DLD1 (cell line): ENCODE results near the gene PNCK.
"Not testable (repeated sequence)": the region's sequence is repeated elsewhere in the genome, so short reads cannot be mapped to it uniquely, and the experiment has no call there.

Source experiments
- in situ Hi-C: cut with HindIII; loops from 2 replicates; pipeline ENCODE4 v1.10.0; 2017; ENCODE audit warnings: low sequenced_read_pairs

Gene PNCK

DNA sequence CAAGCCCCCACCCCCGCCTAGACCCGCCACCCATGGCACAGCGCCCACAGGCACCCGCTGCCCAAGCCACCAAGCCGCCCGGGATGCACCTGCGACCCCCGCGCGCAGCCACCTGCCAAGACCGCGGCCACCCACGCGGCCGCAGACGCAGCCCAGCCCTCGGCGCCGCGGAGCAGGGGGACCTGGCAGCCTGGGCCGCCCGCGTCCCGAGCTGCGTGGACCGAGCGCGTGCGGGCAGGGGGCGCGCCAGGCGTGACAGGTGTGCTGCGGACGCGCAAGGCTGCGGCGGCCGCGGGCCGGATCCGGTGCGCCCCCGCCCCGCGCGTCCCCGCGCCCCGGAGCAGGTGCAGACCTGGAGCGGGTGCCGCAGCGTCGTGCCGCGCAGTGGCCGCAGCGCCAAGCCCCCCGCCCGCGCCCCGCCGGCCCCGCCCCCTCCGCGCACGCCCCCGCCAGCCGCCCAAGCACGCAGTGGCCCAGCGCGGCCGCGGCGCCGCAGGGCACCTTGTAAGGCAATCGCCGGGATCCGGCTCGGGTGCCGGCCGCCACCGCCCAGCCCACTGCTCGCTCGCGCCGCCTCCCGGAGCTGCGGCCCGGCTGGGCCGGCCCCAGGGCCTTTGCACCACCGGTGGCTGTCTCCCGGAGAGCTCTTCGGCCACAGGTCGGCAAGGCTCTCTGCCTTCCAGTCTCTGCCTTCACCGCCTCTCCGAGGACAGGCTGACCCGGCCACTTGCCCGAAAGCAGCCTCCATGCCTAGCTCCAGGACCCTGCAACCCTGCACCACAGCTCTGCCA, at the start of gene PNCK:
PNCK (minus strand) TSS at position 386 of the 791 bp plus-strand sequence. CDS start 737 bp downstream, outside the sequence.
- in situ Hi-C loops = no loop called here

DNA sequence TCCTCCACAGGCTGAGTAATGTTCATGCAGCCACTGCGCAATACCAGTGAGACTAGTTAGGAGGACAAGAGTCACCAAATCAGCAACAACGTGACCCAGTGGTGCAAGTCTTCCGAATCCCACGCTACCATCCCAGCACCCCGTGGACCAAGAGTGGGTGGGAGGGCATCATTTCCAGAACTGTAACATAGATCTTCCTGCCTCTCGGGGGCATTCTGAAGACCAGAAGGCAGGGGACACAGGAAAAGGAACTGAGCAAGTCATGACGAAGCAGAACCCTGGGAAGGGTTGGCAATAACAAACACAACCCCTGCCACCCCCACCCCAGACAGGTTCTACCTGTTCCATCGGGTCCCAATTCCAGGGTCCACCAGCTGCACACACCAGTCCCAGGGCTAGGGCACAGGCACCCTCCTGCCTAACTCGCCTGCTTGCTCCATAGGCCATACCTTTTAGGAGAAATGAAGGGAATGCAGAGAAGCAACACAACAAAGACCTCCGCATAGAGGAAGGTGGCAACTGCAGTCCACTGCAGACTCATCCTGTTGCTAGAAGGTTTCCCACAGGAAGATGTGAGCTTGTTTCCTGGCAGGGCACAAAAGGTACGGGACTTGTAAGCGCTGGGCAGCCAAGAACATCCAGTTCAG, 49.2 kb upstream of the PNCK start:
- in situ Hi-C loops = no loop called here

DNA sequence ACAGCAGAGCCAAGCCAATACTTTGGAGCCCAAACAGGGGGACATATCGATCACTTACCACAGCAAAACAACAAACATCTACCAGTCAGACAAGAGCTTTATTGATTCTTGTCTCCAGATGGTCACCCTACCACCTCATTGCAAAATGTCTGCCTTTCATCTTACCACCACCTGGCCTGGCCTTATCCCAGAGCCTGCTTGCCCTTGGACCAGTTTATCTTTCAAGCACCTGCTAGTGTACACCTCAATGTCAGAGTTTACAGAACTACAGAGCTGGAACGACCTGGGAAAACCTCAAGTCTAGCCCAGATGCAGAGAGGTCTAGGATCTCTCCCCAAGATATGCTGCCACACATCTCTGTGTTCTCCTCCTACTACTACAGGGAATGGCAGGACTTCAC, 46.1 kb upstream of the PNCK start:
- in situ Hi-C loops = no loop called here

DNA sequence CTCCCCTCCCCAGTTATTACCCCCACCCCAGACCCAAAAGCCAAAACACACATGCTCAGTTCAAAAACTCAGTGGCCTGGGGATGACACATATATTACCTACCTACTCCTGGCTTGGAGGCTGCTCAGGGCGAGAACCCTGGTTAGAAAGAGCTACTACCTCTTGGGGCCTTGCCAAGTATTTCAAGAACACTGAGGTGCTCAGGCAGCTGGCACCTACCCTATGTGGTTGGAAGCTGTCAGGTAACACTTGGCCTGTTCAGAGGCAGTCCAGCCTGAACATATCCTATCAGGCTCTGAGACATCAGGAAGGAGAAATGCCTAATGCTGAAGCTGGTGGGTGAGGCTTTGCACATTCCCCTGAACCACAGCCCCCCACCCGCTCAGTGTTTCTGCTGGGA, 45.6 kb upstream of the PNCK start:
- in situ Hi-C loops = no loop called here

DNA sequence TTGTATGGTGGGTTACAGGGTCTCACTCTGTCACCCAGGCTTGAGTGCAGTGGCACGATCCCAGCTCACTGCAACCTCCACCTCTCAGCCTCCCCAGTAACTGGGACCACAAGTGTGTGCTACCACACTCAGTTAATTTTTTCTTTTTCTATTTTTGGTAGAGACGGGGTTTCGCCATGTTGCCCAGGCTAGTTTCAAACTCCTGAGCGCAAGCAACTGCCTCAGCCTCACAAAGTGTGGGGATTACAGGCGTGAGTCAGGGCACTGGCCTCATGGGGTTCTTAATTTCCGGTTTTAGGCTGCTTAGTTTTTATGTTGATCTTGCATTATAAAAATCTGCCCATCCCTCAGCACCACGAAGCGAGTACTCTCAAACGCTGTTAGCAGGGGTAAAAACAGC, 43.8 kb upstream of the PNCK start:
- in situ Hi-C loops = no loop called here

DNA sequence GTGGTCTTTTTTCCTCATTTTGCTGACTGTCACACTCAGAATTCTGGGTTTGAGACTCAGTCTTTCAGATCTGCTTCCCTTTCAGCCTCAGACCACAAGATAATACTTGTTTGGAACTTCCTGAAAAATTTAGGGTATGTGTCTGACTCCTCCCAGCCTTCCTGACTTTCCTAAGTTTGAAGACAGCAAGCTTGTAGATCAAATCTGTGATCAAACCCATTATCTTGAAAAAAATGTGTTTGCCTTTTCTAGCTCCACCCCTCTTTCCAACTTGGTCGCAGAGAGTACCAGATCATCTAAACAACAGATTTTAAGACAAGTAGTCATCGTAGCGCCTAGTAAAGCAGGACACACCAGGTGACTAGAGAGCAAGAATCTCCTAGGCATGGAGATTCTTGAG, 40.6 kb upstream of the PNCK start:
- in situ Hi-C loops = no loop called here

DNA sequence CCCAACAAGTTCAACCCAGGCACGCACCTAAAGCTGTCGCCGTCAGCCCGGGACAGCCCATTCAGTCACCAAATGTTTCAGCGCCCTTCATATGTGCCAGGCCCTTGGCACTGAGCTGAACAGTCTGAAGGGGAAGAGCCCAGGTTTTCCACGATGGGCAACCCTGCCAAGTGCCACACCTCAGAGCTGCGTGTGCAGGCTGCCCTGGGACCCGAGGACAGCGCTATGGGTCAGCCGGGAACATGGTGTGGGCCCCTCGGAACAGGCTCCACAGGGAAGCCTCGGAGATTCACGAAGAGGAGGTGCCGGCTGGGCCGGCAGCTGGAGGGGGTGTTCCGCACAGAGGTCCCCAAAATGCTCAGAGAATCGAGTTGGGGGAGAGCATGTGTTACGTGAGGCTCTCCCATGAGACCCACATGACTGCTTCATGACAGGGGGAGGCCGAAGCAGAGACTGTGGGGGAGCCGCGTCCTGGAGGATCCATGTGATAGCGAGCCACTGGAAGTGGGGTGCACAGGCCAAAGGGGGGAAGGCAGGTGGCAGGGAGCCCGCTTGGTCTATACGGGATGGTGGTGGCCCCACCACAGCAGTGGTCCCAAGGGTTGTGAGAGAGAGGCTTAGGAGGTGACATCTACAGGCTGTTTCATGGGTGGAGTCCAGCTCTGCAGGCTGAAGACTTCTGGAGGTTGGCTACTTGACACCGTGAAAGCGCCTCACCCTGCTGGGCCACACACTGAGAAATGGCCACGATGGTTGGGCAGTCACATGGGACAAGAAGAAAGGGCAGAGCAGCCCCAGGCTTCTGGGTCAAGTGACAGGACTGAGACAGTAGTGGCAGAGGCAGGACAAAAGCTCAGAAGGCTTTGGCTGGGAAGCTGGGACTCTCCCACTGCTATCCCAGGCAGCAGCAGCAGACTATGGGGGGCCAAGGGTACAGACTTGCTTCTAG, 36.4 kb upstream of the PNCK start:
- in situ Hi-C loops = no loop called here

DNA sequence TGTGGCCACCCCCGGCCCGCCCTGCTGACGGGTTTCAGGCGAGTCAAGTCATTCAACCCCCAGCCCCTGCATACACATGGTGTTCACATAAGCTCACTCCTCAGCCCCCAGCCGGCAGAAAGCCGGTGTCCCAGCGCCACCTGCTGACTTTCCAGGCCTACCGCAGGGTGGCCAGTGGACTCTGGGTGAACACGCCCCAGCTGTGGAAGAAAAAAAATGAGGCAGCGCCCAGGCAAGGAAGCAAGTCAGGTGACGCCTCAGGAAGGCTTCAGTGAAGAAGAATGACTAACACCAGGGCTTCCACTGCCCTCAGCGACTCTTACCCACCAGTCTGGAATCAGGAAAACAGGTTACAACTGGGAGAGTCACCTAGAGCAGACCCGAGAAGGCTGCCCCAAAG, 34.8 kb upstream of the PNCK start:
- in situ Hi-C loops = no loop called here

DNA sequence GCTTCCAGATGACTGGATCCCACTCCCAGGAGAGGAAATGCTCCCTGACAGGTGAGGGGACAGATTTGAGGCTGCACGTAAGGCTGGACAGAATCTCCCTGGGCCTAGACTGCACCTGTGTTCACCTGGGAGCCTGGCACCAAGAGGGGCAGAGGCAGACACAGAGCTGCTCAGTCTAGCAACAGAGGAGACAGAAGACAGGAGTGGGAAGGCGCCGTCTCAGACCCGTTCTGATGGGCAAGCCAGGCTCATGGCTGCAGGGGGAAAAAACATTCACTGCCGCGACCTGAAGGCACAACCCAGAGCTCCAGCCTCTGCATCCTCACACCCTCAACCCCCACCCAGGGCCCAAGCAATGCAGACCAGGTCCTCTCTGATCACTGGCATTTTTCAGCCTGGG, 33.8 kb upstream of the PNCK start:
- in situ Hi-C loops = no loop called here

DNA sequence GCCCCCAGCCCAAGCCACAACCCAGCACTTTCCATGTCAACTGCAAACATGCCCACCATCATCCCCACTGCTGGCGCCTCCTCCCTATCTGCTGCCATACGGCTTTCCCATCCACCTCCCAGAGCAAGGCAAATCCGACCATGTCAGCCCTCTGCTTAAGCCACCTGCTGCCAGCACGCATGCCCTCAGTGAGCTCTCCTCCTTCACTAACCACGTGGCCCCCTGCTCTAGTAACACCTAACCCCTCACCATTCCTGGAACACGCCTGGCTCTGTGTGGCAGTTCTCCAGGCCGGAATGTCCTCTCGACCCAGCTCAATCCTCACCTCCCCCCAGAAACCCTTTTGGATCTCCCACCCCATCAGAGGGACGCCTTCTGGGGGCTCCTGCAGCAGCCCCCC, 33.2 kb upstream of the PNCK start:
- in situ Hi-C loops = no loop called here

DNA sequence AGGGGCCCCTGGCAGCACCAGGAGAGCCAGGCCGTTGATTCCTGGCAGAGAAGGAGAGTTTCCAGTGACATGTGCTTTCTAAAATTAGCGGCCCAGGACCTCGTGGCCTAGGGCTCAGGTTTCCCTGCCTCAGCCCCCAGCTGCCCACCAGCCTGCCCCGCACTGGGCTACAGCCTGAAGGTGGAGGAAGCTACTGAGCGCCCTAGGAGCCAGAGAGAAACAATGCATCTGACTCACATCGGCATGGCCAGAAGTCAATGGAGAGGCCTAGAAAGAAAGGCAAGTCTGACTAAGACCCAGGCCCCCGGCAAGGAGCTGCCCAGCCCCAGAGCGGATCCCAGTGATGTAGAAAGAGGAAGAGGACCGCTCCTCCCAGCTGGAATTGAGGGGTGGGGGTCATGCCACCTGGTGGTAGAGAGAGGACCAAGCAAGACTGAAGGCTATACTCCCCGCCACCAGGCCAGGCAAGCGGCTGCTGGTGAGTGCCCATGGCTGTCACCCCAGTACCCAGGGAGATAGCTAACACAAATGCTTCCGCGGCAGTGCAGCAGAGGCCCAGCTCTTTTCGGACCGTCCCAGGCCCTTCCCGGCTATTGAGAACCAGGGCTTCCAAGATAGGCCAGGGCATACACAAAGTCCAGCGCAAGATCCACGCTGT, 31.9 kb upstream of the PNCK start:
- in situ Hi-C loops = not testable (repeated sequence)

DNA sequence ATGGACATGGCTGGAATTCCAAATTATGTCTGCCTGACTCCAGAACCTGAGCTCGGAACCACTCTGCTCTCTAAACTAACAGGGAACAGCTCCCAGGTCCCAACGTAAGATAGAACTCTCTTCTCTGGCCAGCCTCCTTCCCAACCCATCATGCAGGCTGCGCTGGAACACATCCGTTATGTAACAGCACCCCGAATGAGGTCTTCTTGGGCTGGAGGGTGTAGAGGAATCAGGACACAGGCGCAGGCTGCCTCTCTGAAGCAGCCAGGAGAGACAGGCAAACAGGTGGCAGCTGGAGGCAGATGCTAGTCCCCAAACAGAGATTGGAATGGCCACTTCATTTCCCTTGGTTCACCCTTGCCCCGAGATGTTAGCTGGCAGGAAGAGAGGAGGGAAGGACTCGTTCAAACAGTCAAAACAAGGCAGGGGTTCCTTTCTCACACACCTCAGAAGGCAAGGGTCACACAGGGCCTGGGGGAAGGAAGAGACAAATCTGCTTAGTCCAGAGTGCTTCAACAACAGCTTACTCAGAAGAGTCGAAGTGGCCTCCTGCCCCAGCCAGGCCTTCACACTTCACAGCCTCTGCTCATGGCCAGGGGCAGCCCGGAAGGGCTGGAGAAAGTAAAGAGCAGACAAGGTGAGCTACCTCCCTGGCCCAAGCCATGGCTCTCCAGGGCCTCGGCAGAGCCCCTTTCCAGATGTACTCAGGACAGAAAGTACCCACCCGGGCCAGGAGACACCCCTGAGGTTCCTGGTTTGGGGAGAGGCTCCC, 31.2 kb upstream of the PNCK start:
- in situ Hi-C loops = not testable (repeated sequence)

DNA sequence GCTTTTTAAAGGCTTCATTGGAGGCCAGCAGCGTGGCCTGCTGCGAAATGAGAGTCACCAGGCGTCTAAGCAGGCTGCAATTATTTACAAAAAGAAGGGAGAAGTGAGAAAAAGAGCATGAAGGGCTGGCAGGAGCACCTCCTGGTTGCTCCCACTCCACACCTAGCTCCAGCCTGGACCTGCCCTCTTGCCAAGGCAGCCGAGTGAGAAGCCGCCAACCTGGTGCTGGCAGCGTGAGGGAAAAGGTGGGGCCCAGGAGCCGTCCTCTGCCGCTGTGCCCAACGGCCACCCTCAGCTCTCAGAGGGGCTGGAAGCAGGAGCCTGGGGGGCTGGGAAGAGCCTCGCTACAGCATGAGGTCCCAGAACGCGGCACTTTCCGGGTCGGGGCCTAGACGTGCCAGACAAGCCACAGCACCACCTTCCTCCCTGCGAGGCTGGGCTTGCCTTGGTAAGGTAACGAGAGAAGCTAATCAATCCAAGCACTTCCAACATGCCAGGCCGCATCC, 30.5 kb upstream of the PNCK start:
- in situ Hi-C loops = no loop called here

DNA sequence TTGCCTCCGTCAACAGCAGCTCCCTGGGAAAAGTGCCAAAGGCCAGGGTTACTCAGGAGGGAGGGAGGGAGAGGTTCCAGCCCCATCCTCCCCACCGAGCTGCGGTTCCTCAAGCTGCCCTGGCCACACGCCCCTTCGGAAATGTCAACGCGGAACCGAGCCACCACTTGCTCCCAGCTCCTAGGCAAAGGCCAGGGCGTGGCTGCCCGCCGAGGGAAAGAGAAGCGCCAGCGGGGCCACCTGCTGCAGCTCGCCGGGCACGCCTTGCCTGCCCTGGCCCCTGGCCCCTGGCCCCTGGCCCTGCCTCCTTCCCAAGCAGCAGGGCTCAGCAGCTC, 29.4 kb upstream of the PNCK start:
- in situ Hi-C loops = no loop called here

DNA sequence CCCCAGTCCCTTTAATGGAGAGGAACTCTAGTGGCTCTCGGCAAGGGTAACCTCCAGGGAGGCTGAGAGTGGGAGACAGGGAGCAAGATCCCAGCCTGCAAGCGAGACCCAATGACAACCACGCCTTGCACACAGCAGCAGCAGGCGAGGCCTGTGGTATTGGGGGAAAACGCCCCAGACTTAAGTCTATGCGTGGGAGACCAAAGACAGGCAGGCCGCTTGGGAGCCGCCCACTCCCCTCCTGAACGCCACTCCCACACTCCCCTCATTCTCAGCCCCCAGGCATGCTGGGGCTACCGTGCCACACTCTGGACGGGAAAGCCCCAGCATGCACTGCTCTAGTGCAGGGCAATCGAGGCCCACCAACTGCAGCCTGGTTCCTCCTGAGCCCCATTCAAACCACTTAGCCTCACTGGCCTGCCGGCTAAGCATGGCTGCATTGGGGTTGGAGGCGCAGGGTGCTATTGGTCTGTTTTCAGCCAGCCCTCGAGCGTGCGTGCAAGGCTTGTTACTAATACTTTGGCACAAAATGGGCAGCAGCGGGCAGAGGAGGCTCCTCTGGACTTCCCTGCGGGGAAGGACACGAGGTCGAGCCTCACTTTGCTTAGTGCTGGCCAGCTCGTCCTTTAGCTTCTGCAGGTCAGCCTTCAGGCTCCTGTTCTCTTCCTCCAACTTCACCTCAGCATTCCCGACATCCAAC, 28.9 kb upstream of the PNCK start:
- in situ Hi-C loops = no loop called here

DNA sequence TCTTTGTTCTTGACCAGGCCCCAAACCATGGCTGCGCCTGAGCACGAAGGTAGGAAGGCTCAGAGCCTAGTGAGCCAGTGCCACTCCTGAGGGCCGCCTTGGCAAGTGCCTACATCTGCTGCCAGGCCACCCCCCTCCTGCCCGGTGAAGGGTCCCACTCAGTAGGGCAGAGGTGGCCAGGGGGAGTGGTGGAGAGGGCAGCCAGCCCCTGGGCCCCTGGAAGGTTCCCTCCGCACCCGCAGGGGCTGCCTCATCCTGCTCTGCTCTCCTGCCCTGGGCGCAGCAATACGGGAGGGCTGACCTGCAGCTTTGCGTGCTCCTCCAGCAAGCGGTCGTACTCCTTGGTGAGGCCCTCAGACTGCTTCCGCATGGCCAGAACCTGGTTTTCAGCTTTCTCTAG, 28.1 kb upstream of the PNCK start:
- in situ Hi-C loops = no loop called here

DNA sequence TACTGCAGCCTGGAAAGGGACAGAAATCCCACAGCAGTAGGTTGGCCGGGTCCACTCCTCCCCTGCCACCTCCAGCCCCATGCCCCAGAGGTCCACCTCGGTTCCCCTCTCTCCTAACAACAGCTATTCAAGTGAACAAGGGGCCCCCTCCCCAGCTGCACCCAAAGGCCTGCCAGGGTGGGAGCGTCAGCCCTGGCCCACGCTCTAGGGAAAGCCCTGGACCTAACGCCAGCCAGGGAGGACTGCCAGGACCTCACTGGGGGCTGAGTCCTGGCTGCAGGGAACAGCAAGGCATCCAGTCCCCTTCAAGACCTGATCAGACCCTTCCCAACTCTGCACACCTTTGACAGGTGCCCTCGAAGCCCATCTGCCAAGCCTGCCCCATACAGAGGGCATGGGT, 27.4 kb upstream of the PNCK start:
- in situ Hi-C loops = no loop called here

DNA sequence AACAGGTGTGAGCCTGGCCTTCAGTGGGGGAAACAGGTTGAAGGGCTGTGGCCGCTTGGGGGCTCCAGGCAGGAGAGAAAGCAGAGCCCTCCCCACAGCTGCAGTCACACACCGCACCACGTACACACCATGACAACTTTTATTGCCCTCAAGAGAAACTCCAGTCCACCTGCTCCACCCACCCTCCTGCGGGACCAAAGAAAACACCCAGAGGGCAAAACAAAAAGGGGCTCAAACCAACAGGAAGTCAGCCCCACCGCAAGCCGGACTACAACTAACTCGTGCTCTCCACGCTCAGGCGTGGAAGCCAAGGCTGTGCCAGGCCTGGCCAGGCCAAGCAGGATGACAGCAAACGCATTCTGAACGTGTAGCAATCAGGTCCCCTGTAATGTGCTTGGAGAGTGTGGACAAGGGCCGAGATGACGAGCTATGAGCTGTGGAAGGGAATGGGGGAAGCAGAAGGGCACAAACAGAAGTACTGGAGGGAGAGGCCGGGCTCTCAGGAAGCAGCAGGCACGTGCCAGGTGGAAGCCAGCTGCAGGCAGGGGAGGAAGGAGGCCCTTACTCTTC, 26.8 kb upstream of the PNCK start:
- in situ Hi-C loops = no loop called here

DNA sequence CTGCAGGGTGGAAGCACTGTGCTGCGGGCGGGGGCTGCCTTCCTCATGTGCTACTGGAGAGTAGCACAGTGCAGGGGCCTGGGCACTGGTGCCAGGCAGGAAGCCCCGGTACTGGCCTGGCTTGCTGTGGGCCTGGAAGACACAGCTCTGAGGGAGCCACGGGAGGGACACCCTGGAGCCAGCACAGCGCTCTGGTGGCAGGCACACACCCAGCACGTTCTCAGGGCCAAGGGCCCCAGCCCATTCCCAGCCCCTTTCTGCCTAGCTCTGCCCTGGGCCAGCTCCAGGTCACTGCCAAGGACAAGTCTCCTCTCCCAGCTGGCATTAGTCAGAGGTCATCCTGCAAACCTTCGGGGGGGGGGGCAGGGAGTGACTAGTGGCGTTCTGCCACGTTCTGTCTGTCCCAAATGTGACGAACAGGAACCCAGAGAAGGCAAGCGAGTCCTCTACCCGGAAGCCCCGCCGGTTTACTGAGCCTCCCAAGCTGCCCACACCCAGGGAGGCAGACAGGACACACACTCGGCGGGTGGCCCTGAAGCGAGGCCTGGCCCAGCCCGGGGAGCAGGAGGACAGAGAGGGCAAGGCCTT, 26.3 kb upstream of the PNCK start:
- in situ Hi-C loops = not testable (repeated sequence)
